Skeletal muscle tissue (tissue), 4 donors: Measurements from ENCODE around the gene ZNF710. TPM values are rescaled to one million over a fixed set of nuclear protein-coding genes. Genes with fewer than 3 reads are reported as not detected.

ENCODE experiments used
- H3K27ac ChIP-seq: one replicate; pipeline ENCODE4 v1.7.0; 2013; ENCODE audit warnings: mild to moderate bottlenecking, low read depth, low read length, inconsistent platforms
- H3K27me3 ChIP-seq, 3 donors: one replicate each; pipeline ENCODE4 v1.7.0; 2013; ENCODE audit warnings: low read length in 3 of 3; ENCODE audit not compliant: control insufficient read depth in 3 of 3, insufficient read depth in 3 of 3
- H3K36me3 ChIP-seq, 3 donors: one replicate each; pipeline ENCODE4 v1.7.0; 2013; ENCODE audit warnings: low read length in 3 of 3; ENCODE audit not compliant: control insufficient read depth in 3 of 3, insufficient read depth in 3 of 3
- H3K4me1 ChIP-seq, 3 donors: one replicate each; pipeline ENCODE4 v1.7.0; 2013; ENCODE audit warnings: low read length in 3 of 3, mild to moderate bottlenecking in 3 of 3; ENCODE audit not compliant: control insufficient read depth in 3 of 3, insufficient read depth in 3 of 3
- H3K4me3 ChIP-seq, 3 donors: one replicate each; pipeline ENCODE4 v1.7.0; 2013; ENCODE audit warnings: low read length in 3 of 3
- H3K9ac ChIP-seq, 3 donors: one replicate each; pipeline ENCODE4 v1.7.0; 2013; ENCODE audit warnings: low read length in 3 of 3, mild to moderate bottlenecking in 3 of 3, moderate library complexity in 2 of 3, low read depth in 1 of 3
- H3K9me3 ChIP-seq, 3 donors: one replicate each; pipeline ENCODE4 v1.7.0; 2013; ENCODE audit warnings: low read length in 3 of 3; ENCODE audit not compliant: control insufficient read depth in 3 of 3
- total RNA-seq: library from RNA; depleted of rRNA; stranded (reverse); fragments of >200 nt; gene quantifications from one replicate; pipeline ENCODE4 v1.2.3, GENCODE V29; 2014
- donor health status: Osteomylitis.

ZNF710 gene
- total RNA-seq, 1 donor from 2014 or later: 3.7 TPM

DNA sequence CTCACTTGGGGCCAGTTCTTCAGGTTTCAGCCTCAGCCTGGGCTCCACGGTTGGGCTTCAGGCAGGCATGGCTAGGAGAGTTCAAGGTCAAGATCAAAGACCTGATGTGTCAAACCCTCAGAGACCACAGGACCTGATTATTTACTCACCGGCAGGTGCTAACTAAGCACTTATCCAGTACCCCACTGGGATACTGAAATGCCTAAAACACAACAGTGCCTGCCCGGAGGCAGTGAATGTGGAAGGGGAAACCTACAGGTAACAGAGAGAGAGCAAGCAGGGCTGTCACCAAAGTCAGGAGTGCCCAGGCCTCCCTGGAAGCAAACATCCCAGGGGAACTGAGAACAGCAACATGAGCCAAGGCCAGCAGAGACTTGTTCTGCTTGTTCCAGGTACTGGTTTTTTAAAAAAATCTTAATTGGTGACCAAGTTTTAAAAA lies 94.4 kb downstream of the ZNF710 start:
- H3K9me3 ChIP-seq: no peaks in the 10 kb centered on the region
- H3K27me3 ChIP-seq: no peaks in the 10 kb centered on the region
- peaks cover 58 to 79% (median 77%) of the 10 kb centered on the region in 3 donors for H3K4me1 ChIP-seq
- peak overlapping the region in 1 of 3 donors; percentile 11 for H3K4me3 ChIP-seq
- peak overlapping the region in 1 of 3 donors; percentile 66 for H3K9ac ChIP-seq
- H3K27ac ChIP-seq: peak overlapping the region; percentile 58
- peaks cover 9 to 14% (median 10%) of the 10 kb centered on the region in 3 donors for H3K36me3 ChIP-seq

DNA sequence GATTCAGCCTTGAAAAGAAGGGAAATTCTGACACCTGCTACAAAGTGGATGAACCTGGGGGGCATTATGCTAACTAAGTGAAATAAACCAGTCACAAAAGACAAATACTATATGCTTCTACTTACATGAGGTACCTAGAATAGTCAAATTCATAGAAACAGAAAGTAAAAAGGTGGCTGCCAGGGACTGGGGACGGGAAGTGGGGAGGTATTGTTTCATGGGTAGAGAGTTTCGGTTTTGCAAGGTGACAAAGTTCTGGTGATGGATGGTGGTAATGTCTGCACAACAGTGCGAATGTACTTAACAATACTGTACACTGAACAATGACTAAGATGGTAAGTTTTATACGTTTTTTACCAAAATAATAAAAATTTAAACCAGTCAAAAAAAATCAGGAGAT lies 96.4 kb downstream of the ZNF710 start:
- Histone ChIP-seq H3K27me3 (no peaks in the 10 kb centered on the region), H3K9ac (peak overlapping the region; percentile 48 to 99 (median 71)), H3K27ac (peak overlapping the region; percentile 96), H3K9me3 (no peaks in the 10 kb centered on the region), H3K4me1 (peaks cover 64 to 78% (median 78%) of the 10 kb centered on the region in 3 donors), H3K36me3 (peaks cover 0 to 8% (median 0%) of the 10 kb centered on the region in 3 donors), H3K4me3 (peak overlapping the region in 1 of 3 donors; percentile 25)

DNA sequence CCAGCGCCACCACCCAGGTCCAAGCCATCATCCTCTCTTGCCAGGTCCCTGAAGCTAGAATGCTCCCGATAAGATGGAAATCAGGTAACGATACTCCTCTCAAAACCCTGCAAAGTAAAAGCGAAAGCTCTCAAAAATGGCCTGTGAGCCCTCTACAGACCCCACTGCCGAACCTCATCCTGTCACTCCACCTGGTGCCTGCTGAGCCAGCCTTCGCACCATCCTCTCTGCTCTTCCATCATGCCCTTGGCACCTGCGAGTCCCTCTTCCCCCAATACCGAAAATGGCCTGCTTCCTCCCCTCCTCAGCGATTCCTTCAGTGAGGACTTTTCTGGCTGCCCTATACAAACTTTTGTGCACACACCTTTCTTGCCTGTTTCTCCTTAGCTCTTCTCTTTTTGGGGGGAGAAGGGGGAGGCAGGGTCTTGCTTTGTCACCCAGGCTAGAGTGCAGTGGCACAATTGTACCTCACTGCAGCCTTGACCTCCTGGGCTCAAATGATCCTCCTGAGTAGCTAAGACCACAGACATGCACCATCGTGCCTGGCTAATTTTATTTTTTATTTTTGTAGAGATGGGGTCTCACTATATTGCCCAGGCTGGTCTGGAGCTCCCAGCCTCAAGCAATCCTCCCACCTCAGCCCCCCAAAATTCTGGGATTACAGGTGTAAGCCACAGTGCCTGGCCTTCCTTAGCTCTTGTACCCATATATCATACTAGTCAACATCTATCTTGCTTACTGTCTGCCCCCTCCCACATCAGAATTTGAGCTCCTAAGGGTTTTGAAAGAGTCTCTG lies 98.1 kb downstream of the ZNF710 start:
- peaks cover 70 to 83% (median 81%) of the 10 kb centered on the region in 3 donors for H3K4me1 ChIP-seq
- H3K9me3 ChIP-seq: no peaks in the 10 kb centered on the region
- peak overlapping the region; percentile 63 to 99 (median 92) for H3K9ac ChIP-seq
- peak overlapping the region; percentile 7 to 50 (median 38) for H3K4me3 ChIP-seq
- peak overlapping the region; percentile 96 for H3K27ac ChIP-seq
- peaks cover 0 to 7% (median 0%) of the 10 kb centered on the region in 3 donors for H3K36me3 ChIP-seq
- H3K27me3 ChIP-seq: no peaks in the 10 kb centered on the region

DNA sequence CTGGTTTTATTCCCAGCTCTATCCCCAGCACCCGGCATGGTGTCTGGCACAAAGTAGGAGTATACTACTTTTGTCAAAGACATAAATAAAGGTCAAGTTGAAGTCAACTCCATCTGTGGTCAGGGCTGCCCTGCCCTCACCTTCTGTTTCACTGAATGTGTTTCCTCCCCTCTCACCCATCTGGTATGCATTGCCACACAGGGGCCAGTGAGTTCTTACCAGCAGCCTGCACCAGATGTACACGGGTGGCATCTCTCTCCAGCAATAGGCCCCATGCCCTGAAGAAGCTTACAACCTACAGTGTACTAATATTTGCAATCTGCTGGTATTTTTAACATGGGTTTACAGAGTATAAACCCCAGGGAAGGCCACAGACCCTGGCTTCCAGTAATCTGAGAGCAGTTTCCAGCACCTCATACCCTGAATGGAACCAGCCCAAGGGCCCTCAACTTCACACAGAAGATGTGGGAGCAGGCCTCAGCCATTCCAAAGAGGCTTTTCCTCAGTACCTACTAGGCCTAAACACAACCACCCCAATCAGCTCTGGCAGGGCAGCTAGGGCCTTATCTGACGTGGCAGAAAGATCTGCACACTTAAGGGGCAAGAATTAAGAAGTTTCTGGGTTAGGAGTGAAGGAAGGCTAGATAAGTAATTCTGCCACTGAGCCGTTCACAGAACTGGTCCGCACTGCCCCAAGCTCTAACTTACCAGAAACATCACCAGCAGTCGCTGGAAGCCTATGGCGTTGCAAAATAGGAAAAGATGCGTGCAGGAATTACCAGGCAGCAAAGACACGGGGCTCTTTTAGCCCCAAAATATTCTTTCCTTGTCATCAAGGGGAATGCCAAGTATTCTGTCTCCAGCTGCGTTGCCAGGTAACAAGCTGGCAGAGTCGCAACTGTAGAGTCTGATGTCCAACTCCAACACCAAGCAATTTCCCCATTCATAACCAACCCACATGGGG lies 99.0 kb downstream of the ZNF710 start:
- peaks cover 67 to 84% (median 80%) of the 10 kb centered on the region in 3 donors for H3K4me1 ChIP-seq
- H3K9ac ChIP-seq: peak overlapping the region; percentile 63 to 99 (median 92)
- peaks cover 0 to 7% (median 0%) of the 10 kb centered on the region in 3 donors for H3K36me3 ChIP-seq
- H3K4me3 ChIP-seq: peak overlapping the region; percentile 71 to 93 (median 77)
- peak overlapping the region; percentile 96 for H3K27ac ChIP-seq
- no peaks in the 10 kb centered on the region for H3K27me3 ChIP-seq
- H3K9me3 ChIP-seq: no peaks in the 10 kb centered on the region

DNA sequence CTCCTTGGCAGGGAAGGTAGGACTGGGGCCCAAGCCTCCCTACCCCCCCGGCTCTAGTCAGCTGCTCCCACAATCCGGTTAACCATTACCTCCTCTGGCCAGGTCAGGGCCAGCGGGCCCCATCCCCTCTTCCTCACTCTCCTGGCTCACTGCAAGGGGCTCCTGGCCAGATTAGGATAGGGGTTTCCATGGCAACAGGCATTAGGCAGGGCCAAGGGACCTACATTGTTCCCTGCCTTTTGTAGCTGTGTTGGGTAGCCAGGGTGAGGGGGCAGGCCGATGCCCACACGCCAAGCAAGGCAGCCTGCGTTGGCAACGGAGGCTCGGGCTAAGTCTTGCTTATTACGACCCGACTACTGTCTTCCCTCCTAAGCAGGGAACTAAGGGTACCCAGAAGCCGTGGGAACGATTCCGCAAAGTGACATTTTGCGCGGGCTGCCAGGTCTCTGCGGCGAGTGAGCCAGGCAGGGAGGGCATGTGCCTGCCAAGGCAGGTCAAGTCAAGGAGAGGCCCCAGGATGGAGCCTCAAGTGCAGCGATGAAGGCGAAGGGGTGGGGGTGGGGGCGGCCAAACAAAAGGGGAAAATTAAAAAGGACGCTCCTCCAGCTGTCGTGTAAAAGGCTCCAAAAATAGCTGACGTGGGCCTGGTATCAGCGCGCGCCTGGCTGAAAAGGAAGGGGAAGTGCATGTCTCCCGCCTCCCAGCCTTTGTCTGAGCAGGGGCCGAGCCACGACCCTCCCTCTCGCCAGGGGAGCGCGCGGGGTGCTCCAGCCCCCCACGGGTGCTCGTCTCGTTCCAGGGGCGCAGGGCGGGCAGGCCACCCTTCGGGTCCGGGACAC lies 100.2 kb downstream of the ZNF710 start:
- H3K9ac ChIP-seq: peak overlapping the region; percentile 90 to 99 (median 92)
- H3K27ac ChIP-seq: peak overlapping the region; percentile 96
- peak overlapping the region; percentile 71 to 93 (median 77) for H3K4me3 ChIP-seq
- no peaks in the 10 kb centered on the region for H3K9me3 ChIP-seq
- H3K4me1 ChIP-seq: peaks cover 60 to 80% (median 73%) of the 10 kb centered on the region in 3 donors
- peaks cover 0 to 7% (median 0%) of the 10 kb centered on the region in 3 donors for H3K36me3 ChIP-seq
- no peaks in the 10 kb centered on the region for H3K27me3 ChIP-seq

DNA sequence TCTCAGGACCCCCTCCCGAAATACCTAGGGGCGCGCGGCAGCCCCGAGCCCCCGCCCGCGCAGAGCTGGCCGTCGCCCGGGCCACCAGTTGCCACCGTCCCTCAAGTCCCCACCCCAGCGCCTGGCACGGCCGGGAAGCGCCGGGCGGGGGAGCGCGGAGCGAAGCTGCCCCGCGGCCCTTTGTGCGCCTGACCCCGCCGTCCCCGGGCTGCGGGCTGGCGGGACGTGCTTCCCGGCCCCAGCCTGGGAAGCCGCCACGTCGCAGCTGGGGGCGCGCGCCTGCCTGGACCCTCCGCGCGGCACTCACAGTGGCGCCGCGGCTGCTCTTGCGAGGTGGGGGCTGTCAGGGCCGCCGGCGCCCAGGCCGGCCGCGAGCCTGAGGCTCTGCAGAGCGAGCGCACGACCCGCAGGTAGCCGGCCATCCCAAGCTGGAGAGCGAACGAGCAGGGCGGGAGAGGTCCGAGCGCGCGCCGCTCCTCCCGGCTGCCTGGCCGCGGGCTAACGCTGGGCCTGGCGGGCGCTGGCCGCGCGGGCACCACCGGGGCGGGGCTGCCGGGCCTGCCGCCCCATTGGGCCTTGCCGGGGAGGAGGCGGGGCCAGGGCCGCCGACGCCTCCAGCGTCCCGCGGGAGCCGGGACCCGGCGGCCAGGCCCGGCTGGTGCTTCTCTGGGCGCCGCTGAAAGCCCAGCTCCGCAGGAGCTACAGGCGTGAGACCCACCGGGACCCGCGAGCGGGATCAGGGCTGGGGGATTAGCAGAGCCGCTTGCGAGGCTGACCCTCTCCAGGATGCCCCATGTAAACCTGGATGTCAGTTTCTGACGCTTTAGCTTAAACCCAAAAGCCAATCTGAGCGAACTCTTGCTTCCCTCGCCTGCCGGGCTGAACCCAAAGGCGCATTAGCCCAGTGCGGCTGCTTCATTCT lies 101.1 kb downstream of the ZNF710 start, which contains the start of gene IDH2:
Gene IDH2, minus strand, starts transcription at position 500 of the 922 bp plus-strand sequence. Its CDS starts 78 bp downstream, at position 422.
- Histone ChIP-seq H3K9ac (peak within 1 kb of the TSS; percentile 91 to 99 (median 92)), H3K9me3 (no peaks in the 10 kb centered on the region), H3K36me3 (peaks cover 0 to 7% (median 0%) of the 10 kb centered on the region in 3 donors), H3K27ac (peak within 1 kb of the TSS; percentile 96), H3K4me1 (peaks cover 57 to 82% (median 74%) of the 10 kb centered on the region in 3 donors), H3K27me3 (no peaks in the 10 kb centered on the region), H3K4me3 (peak within 1 kb of the TSS; percentile 77 to 93 (median 77))

DNA sequence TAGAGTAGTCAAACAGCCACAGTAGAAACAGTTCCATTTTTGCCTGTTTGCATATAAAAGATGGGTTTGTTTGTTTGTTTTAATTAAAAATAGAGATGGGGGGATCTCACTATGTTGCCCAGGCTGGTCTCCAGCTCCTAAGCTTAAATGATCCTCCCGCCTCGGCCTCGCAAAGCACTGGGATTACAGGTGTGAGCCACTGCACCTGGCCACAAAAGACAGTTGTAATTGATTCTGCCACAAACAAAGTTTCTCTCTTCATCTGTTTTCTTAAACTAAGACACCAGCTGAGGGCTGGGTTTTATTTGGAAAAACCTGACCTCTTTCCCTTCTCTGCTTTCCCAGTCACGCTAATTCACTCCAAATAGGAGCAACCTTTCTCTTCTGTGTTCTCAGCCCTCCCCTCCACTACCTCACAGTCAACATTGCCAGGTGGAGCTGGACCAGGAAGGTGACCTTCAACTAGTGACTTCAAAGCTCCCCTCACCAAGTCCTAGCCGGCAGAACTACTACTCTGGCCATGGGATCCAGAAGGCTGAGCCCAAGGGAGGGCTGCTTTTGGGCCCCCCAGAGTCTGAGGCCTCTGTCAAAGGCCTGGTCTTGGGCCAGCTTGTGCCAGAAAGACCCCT lies 102.7 kb downstream of the ZNF710 start:
- Histone ChIP-seq H3K27me3 (no peaks in the 10 kb centered on the region), H3K9ac (peak overlapping the region; percentile 71 to 99 (median 71)), H3K27ac (peak overlapping the region; percentile 96), H3K36me3 (peaks cover 0 to 7% (median 0%) of the 10 kb centered on the region in 3 donors), H3K4me1 (peaks cover 44 to 66% (median 58%) of the 10 kb centered on the region in 3 donors), H3K4me3 (peak overlapping the region; percentile 26 to 88 (median 74)), H3K9me3 (no peaks in the 10 kb centered on the region)

DNA sequence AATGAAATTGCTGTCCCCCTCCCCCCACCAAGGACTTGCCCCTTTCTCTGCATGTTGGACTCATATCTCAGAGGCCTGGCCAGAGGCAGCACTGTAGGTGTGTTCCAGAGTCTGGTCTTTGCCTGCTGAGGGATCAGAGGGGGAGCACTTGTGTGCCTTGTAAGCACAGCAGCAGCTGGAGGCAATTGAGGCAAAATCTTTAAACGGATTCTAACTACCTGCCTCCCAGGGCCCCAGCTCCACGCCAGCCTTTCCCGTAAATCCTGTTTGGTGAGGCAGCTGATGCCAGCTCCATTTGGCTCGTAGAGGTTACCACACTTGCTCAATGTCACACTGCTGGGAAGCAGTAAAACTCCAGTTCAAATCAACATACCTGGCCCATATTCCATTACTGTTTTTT lies 103.4 kb downstream of the ZNF710 start:
- peak overlapping the region; percentile 96 for H3K27ac ChIP-seq
- peaks cover 37 to 59% (median 51%) of the 10 kb centered on the region in 3 donors for H3K4me1 ChIP-seq
- peaks cover 0 to 7% (median 0%) of the 10 kb centered on the region in 3 donors for H3K36me3 ChIP-seq
- peak overlapping the region; percentile 40 to 99 (median 71) for H3K9ac ChIP-seq
- no peaks in the 10 kb centered on the region for H3K9me3 ChIP-seq
- no peaks in the 10 kb centered on the region for H3K27me3 ChIP-seq
- peak overlapping the region in 1 of 3 donors; percentile 41 for H3K4me3 ChIP-seq
